Measurements from ENCODE around the gene FMNL2.

FMNL2 gene

GRCh38 chr2:152655880-152656279, 320.9 kb downstream of the FMNL2 start:
- no peak for ATAC-seq
- TF ChIP-seq ZFP30 (CRISPR knock-in tag; IDR thresholded peaks at IDR 0.05) (no peak), RARB (CRISPR knock-in tag; IDR thresholded peaks at IDR 0.05) (no peak), ZNF565 (CRISPR knock-in tag; conservative IDR thresholded peaks at IDR 0.05; ENCODE audit: low read depth) (no peak), GLIS3 (CRISPR knock-in tag; IDR thresholded peaks at IDR 0.05) (no peak), PPARA (CRISPR knock-in tag; IDR thresholded peaks at IDR 0.05; ENCODE audit: borderline replicate concordance) (no peak), ARNTL (CRISPR knock-in tag; IDR thresholded peaks at IDR 0.05; ENCODE audit: borderline replicate concordance, low read depth) (no peak), ZC3H10 (CRISPR knock-in tag; IDR thresholded peaks at IDR 0.05) (no peak), ISL1 (CRISPR knock-in tag; IDR thresholded peaks at IDR 0.05) (no peak), OSR1 (CRISPR knock-in tag; IDR thresholded peaks at IDR 0.05) (no peak)

- ATAC-seq = no peak
- TF ChIP-seq ZNF565 (CRISPR knock-in tag; conservative IDR thresholded peaks at IDR 0.05; ENCODE audit: low read depth) = no peak
- no peak for TF ChIP-seq ARNTL (CRISPR knock-in tag; IDR thresholded peaks at IDR 0.05; ENCODE audit: borderline replicate concordance, low read depth)
- no peak for TF ChIP-seq GLIS3 (CRISPR knock-in tag; IDR thresholded peaks at IDR 0.05)
- TF ChIP-seq TCF4 (CRISPR knock-in tag; IDR thresholded peaks at IDR 0.05; ENCODE audit: borderline replicate concordance) = no peak
- TF ChIP-seq CSDC2 (CRISPR knock-in tag; IDR thresholded peaks at IDR 0.05) = no peak
- TF ChIP-seq ESRRG (CRISPR knock-in tag; IDR thresholded peaks at IDR 0.05) = no peak
- TF ChIP-seq PPARA (CRISPR knock-in tag; IDR thresholded peaks at IDR 0.05; ENCODE audit: borderline replicate concordance) = no peak
- TF ChIP-seq CSRNP3 (CRISPR knock-in tag; IDR thresholded peaks at IDR 0.05) = no peak
- TF ChIP-seq SNAI2 (CRISPR knock-in tag; IDR thresholded peaks at IDR 0.05) = no peak
- no peak for TF ChIP-seq ZNF8 (CRISPR knock-in tag; IDR thresholded peaks at IDR 0.05)
- no peak for TF ChIP-seq OSR1 (CRISPR knock-in tag; IDR thresholded peaks at IDR 0.05)
- TF ChIP-seq ZFP3 (CRISPR knock-in tag; IDR thresholded peaks at IDR 0.05) = no peak
- TF ChIP-seq, protein P1, sequence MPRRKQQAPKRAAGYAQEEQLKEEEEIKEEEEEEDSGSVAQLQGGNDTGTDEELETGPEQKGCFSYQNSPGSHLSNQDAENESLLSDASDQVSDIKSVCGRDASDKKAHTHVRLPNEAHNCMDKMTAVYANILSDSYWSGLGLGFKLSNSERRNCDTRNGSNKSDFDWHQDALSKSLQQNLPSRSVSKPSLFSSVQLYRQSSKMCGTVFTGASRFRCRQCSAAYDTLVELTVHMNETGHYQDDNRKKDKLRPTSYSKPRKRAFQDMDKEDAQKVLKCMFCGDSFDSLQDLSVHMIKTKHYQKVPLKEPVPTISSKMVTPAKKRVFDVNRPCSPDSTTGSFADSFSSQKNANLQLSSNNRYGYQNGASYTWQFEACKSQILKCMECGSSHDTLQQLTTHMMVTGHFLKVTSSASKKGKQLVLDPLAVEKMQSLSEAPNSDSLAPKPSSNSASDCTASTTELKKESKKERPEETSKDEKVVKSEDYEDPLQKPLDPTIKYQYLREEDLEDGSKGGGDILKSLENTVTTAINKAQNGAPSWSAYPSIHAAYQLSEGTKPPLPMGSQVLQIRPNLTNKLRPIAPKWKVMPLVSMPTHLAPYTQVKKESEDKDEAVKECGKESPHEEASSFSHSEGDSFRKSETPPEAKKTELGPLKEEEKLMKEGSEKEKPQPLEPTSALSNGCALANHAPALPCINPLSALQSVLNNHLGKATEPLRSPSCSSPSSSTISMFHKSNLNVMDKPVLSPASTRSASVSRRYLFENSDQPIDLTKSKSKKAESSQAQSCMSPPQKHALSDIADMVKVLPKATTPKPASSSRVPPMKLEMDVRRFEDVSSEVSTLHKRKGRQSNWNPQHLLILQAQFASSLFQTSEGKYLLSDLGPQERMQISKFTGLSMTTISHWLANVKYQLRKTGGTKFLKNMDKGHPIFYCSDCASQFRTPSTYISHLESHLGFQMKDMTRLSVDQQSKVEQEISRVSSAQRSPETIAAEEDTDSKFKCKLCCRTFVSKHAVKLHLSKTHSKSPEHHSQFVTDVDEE (CRISPR knock-in tag; IDR thresholded peaks at IDR 0.05) = no peak
- TF ChIP-seq ZFP30 (CRISPR knock-in tag; IDR thresholded peaks at IDR 0.05) = no peak
- no peak for TF ChIP-seq RARB (CRISPR knock-in tag; IDR thresholded peaks at IDR 0.05)
- TF ChIP-seq, protein P2, sequence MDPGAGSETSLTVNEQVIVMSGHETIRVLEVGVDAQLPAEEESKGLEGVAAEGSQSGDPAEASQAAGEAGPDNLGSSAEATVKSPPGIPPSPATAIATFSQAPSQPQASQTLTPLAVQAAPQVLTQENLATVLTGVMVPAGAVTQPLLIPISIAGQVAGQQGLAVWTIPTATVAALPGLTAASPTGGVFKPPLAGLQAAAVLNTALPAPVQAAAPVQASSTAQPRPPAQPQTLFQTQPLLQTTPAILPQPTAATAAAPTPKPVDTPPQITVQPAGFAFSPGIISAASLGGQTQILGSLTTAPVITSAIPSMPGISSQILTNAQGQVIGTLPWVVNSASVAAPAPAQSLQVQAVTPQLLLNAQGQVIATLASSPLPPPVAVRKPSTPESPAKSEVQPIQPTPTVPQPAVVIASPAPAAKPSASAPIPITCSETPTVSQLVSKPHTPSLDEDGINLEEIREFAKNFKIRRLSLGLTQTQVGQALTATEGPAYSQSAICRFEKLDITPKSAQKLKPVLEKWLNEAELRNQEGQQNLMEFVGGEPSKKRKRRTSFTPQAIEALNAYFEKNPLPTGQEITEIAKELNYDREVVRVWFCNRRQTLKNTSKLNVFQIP (CRISPR knock-in tag; IDR thresholded peaks at IDR 0.05; ENCODE audit: borderline replicate concordance, low read depth) = no peak
- no peak for TF ChIP-seq PATZ1 (CRISPR knock-in tag; IDR thresholded peaks at IDR 0.05; ENCODE audit: borderline replicate concordance)
- TF ChIP-seq ISL1 (CRISPR knock-in tag; IDR thresholded peaks at IDR 0.05) = no peak
- TF ChIP-seq BACH2 (CRISPR knock-in tag; IDR thresholded peaks at IDR 0.05; ENCODE audit: borderline replicate concordance) = no peak
- TF ChIP-seq ZC3H10 (CRISPR knock-in tag; IDR thresholded peaks at IDR 0.05) = no peak
These were observed 322.1 kb downstream of the FMNL2 start for GRCh38 chr2:152657043-152657442.

DNA sequence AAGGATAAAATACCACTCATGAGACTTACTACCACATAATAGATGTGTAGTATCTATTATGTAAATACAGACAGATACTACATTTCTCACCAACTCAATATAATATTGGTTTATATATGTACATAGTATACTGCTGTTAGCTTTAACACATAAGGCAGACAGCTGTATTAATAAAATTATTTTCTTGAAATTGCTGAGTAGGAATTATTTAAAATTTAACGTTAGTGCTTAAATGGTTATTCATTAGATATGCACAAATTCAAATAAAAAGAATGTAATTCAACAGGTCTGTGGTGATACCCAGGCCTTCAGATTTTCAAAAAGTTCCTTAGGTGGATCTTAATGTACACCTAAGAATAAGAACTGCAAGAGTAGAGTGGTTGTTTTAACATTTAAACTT, 323.2 kb downstream of the FMNL2 start:
- TF ChIP-seq PPARA (CRISPR knock-in tag; IDR thresholded peaks at IDR 0.05; ENCODE audit: borderline replicate concordance) = no peak
- no peak for TF ChIP-seq ZFP30 (CRISPR knock-in tag; IDR thresholded peaks at IDR 0.05)
- no peak for TF ChIP-seq ZNF70 (CRISPR knock-in tag; IDR thresholded peaks at IDR 0.05)
- TF ChIP-seq, protein P3, sequence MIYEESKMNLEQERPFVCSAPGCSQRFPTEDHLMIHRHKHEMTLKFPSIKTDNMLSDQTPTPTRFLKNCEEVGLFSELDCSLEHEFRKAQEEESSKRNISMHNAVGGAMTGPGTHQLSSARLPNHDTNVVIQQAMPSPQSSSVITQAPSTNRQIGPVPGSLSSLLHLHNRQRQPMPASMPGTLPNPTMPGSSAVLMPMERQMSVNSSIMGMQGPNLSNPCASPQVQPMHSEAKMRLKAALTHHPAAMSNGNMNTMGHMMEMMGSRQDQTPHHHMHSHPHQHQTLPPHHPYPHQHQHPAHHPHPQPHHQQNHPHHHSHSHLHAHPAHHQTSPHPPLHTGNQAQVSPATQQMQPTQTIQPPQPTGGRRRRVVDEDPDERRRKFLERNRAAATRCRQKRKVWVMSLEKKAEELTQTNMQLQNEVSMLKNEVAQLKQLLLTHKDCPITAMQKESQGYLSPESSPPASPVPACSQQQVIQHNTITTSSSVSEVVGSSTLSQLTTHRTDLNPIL (CRISPR knock-in tag; IDR thresholded peaks at IDR 0.05; ENCODE audit: low read depth) = no peak
- no peak for ATAC-seq
